SK-N-SH (cell line): Measurements from ENCODE around the gene ABHD12.

ENCODE experiments used
- ELF1 ChIP-seq: IDR thresholded peaks from 2 replicates; pipeline ENCODE4 v1.4.0; 2012
- EP300 ChIP-seq, 2 experiments: IDR thresholded peaks; 2 replicates each; pipeline versions ENCODE4 v1.4.0 to v1.6.1; 2012; ENCODE audit warnings: borderline replicate concordance in 1 of 2, low read depth in 1 of 2, low read length in 1 of 2
- RCOR1 ChIP-seq: fragments of 150-350 bp; IDR thresholded peaks from 2 replicates; pipeline ENCODE4 v1.6.1; 2017; ENCODE audit warnings: antibody characterized with exemption, low read length
- SIN3A ChIP-seq: IDR thresholded peaks from 2 replicates; pipeline ENCODE4 v1.6.1; 2012; ENCODE audit warnings: low read depth, mild to moderate bottlenecking, low read length, moderate library complexity, borderline replicate concordance
- TF ChIP-seq, protein P1 (sequence below): fragments of 200-600 bp; sonication (generic); IDR thresholded peaks from 2 replicates; pipeline ENCODE4 v1.6.1; 2017; ENCODE audit warnings: antibody characterized with exemption, mild to moderate bottlenecking, moderate library complexity
- TF ChIP-seq, protein P2 (sequence below): IDR thresholded peaks from 2 replicates; pipeline ENCODE4 v1.4.0; 2012; ENCODE audit warnings: low read depth

DNA sequence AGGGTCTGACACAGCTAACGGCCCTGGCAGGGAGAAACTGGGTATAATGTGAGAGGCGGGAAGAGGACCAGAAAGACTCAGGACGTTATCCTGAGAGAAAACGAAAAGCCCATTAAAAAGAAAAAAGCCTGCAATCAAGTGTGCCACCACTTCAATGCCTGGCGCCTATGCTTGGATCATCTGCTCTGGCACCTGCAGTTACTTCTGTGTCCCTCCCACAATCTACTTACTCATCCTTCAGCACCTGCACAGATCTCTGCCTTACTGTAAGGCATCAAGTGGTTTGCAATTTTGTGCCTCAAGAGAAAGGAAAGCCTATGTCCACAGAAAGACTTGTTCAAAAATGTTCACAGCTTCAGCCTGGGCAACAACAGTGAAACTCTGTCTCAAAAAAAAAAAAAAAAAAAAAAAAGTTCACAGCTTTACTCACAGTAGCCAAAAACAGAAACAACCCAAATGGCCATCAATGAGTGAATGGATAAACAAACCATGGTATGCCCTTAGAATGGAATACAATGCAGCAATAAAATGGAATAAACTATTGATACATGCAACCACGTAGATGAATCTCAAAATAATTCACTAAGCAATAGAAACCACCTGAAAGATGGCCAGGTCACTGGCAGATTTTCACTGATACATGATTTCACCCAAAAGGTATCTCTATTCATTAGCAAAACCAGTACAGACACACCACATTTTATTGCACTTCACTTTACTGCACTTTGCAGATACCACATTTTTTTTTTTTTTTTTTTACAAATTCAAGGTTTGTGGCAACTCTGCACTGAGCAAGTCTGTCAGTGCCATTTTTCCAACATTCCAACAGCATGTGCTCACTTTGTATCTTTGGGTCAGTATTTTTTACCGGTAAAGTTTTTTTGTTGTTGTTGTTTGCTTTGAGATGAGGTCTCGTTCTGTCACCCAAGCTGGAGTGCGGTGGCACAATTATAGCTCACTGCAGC lies 48.6 kb downstream of the ABHD12 start:
- TF ChIP-seq RCOR1 (no peak), SIN3A (no peak), EP300 (IDR thresholded peaks at IDR 0.05; ENCODE audit: borderline replicate concordance in 1 of 2, low read depth in 1 of 2, low read length in 1 of 2) (no peak), ELF1 (no peak)
- TF ChIP-seq, protein P1, sequence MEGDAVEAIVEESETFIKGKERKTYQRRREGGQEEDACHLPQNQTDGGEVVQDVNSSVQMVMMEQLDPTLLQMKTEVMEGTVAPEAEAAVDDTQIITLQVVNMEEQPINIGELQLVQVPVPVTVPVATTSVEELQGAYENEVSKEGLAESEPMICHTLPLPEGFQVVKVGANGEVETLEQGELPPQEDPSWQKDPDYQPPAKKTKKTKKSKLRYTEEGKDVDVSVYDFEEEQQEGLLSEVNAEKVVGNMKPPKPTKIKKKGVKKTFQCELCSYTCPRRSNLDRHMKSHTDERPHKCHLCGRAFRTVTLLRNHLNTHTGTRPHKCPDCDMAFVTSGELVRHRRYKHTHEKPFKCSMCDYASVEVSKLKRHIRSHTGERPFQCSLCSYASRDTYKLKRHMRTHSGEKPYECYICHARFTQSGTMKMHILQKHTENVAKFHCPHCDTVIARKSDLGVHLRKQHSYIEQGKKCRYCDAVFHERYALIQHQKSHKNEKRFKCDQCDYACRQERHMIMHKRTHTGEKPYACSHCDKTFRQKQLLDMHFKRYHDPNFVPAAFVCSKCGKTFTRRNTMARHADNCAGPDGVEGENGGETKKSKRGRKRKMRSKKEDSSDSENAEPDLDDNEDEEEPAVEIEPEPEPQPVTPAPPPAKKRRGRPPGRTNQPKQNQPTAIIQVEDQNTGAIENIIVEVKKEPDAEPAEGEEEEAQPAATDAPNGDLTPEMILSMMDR: no peak
- TF ChIP-seq, protein P2, sequence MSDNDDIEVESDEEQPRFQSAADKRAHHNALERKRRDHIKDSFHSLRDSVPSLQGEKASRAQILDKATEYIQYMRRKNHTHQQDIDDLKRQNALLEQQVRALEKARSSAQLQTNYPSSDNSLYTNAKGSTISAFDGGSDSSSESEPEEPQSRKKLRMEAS: no peak
